Neuron (in vitro differentiated cells): ENCODE results near the gene UBA3.

ENCODE experiments used
- H2AFZ ChIP-seq: one replicate; pipeline ENCODE4 v1.6.1; 2013; ENCODE audit warnings: low read depth, mild to moderate bottlenecking, inconsistent platforms, low read length, moderate library complexity
- H3K27me3 ChIP-seq: one replicate; pipeline ENCODE4 v1.6.1; 2013; ENCODE audit warnings: low read length; ENCODE audit not compliant: insufficient read depth
- H3K36me3 ChIP-seq: one replicate; pipeline ENCODE4 v1.6.1; 2013; ENCODE audit warnings: low read length; ENCODE audit not compliant: insufficient read depth
- H3K4me1 ChIP-seq: one replicate; pipeline ENCODE4 v1.6.1; 2013; ENCODE audit warnings: low read length; ENCODE audit not compliant: insufficient read depth
- H3K4me3 ChIP-seq: 2 replicates; pipeline ENCODE4 v1.5.1; 2013; ENCODE audit warnings: mild to moderate bottlenecking, low read length, moderate library complexity
- H3K9me3 ChIP-seq: one replicate; pipeline ENCODE4 v1.6.1; 2013; ENCODE audit warnings: low read length

Gene UBA3

GRCh38 chr3:69081583-69082262 is 1.6 kb upstream of the UBA3 start:
- H2AFZ ChIP-seq, result no peak overlapping the region
- H3K36me3 ChIP-seq, result no peaks in the 10 kb centered on the region
- H3K4me3 ChIP-seq, result no peak overlapping the region
- H3K9me3 ChIP-seq, result no peaks in the 10 kb centered on the region
- no peaks in the 10 kb centered on the region for H3K27me3 ChIP-seq
- H3K4me1 ChIP-seq, result peaks cover 50% of the 10 kb centered on the region

DNA sequence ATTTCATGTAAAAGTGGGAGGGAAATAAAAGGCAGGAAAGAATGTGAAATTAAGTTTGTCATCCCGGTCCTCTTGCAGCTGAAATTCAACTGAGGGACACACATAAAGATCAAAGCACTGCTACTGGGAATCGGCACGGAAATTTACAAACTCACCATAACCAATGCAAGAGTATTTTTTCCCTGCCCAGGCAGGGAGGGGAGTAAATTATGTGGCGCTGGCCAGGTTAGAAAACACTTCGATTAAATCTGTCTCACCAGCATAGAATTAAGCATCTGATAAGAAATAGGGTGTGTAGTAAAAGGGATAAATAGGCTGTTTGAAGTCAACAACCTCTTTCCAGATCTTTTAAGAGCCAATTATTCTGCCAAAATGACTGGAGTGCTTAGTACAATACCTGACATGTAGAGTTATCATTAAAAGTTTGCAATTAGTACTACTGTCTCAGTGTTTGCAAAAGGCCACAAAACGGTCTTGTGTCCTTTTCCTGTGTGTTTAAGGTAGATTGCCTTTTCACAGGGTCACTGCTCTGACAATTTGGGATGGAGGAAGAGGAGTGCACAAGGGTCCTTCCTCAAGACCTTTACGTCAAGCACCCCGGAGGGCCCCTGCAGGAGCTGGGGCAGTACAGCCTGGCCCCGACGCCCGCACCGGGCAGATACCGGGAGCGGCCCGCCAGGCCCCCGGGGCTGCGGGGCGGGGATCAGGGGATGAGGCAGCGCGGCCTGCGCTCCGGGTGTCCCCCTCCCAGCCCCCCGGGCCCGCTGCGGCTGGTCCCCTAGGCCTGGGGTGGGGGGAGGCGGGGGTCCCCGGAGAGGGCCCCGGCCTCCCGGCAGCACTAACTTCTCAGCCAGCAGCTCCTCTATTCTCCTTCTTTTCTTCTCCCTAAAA is 651 bp downstream of the UBA3 start:
- Histone ChIP-seq H3K27me3 (no peaks in the 10 kb centered on the region), H2AFZ (peak overlapping the region; percentile 55), H3K4me3 (peak overlapping the region; percentile 86), H3K9me3 (no peaks in the 10 kb centered on the region), H3K36me3 (peaks cover 10% of the 10 kb centered on the region), H3K4me1 (peaks cover 38% of the 10 kb centered on the region)

- Histone ChIP-seq H2AFZ (no peak overlapping the region), H3K27me3 (no peaks in the 10 kb centered on the region), H3K36me3 (peaks cover 45% of the 10 kb centered on the region), H3K4me1 (no peaks in the 10 kb centered on the region), H3K4me3 (no peak overlapping the region), H3K9me3 (no peaks in the 10 kb centered on the region)
Observed at GRCh38 chr3:69072928-69073327, 7.2 kb downstream of the UBA3 start.

GRCh38 chr3:69066121-69066520 is 14.0 kb downstream of the UBA3 start:
- Histone ChIP-seq H3K4me1 (peaks cover 3% of the 10 kb centered on the region), H3K9me3 (peaks cover 6% of the 10 kb centered on the region), H3K36me3 (peaks cover 50% of the 10 kb centered on the region), H2AFZ (no peak overlapping the region), H3K27me3 (no peaks in the 10 kb centered on the region), H3K4me3 (no peak overlapping the region)

DNA sequence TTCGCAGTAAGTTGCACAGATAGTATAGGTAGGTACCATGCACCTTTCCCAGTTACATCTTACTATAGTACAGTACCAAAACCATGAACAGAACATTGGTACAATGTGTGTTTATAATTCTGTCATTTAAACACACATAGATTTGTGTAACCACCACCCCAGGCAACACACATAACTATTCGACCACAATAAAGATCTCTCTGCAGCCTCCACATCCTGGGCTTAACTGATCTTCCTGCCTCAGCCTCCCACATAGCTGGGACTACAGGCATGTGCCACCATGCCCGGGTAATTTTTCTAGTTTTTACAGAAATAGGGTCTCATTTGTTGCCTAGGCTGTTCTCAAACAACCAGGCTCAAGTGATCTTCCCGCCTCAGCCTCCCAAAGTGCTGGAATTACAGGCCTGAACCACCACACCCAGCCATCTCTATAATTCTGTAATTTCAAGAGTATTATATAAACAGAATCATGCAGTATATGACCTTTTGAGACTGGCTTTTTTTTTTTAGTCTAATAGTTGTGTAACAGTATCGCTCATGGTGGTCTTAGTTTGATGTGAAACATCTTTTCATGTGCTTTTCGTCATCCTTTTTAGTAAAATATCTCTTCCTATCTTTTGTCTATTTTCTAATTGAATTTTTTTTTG is 14.7 kb downstream of the UBA3 start:
- Histone ChIP-seq H3K9me3 (peaks cover 9% of the 10 kb centered on the region), H3K4me1 (peaks cover 3% of the 10 kb centered on the region), H3K36me3 (peaks cover 51% of the 10 kb centered on the region), H3K27me3 (no peaks in the 10 kb centered on the region), H3K4me3 (no peak overlapping the region), H2AFZ (no peak overlapping the region)

DNA sequence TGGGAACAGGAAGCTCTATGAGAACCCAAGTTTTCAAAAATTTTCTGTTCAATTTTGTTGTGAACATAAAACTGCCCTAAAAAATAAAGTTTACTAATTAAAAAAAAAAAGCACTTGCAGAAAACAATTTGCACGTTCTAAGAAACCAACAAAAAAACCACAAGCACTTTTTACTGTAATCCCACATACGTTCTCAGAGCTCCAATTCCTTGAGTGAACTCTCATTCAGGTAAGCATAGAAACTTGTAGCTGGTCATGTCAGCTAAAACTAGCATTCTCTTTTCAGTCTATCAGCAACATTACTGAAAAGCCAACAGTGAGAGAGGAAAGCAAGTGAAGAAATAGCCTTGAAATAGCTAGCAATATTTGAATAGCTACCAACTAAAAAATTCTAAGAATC is 16.5 kb downstream of the UBA3 start:
- Histone ChIP-seq H3K4me1 (peaks cover 3% of the 10 kb centered on the region), H3K36me3 (peaks cover 63% of the 10 kb centered on the region), H3K4me3 (no peak overlapping the region), H3K9me3 (peaks cover 9% of the 10 kb centered on the region), H2AFZ (no peak overlapping the region), H3K27me3 (no peaks in the 10 kb centered on the region)

GRCh38 chr3:69059688-69060087 is 20.5 kb downstream of the UBA3 start:
- H2AFZ ChIP-seq, result no peak overlapping the region
- no peaks in the 10 kb centered on the region for H3K4me1 ChIP-seq
- H3K9me3 ChIP-seq, result peaks cover 9% of the 10 kb centered on the region
- H3K36me3 ChIP-seq, result peaks cover 74% of the 10 kb centered on the region
- H3K4me3 ChIP-seq, result no peak overlapping the region
- H3K27me3 ChIP-seq, result no peaks in the 10 kb centered on the region

DNA sequence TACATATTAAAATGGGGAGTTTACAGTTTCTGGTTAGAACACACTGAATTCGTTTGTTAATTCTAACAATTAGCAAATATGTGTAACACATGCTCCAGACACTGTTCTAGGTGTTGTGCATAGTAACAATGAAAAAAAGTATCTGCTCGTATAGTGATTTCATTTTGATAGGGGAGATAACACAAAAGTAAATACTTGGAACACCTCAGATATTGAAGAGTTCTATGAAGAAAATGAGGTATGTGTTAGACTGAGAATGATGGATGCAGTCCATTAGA is 21.3 kb downstream of the UBA3 start:
- Histone ChIP-seq H3K9me3 (peaks cover 9% of the 10 kb centered on the region), H3K36me3 (peaks cover 73% of the 10 kb centered on the region), H3K4me1 (no peaks in the 10 kb centered on the region)

DNA sequence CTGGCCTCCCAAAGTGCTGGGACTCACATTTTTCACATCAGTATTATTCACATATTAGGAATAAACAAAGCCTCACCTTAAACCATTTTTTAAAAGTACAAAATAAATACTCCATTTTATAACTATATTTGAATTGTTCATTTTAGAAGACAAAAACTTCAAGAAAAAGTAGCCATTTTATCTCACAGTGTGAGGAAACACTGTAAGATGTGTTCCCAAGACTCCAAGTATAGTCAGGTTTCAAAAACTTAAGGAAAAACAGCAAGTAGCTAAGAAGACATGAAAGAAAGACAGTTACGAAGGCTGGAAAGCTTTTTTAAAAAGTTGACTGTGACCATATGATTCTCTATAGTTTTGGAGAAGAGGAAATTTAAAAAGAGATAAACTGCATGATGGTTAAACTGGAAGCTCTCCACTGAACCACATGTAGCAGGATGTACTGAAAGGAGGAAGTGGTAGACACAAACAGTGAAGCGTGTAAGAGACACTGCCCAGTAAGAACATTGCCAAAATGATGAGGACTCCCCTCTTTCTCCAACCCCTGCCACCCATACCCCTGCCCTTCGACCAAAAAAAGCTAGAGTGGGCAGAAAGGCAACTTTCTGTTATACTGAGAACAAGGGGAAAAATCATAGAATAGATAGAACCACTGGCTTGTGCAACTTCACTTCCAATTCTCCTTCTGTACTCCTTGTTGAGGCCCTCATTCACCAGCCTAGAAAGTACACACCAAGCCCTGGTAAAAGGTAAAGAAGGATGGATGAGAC is 21.8 kb downstream of the UBA3 start:
- Histone ChIP-seq H2AFZ (no peak overlapping the region), H3K4me3 (no peak overlapping the region), H3K27me3 (no peaks in the 10 kb centered on the region), H3K9me3 (peaks cover 9% of the 10 kb centered on the region), H3K36me3 (peaks cover 71% of the 10 kb centered on the region), H3K4me1 (no peaks in the 10 kb centered on the region)

More for the DNA sequence above, 21.3 kb downstream of the UBA3 start:
- H3K4me3 ChIP-seq, result no peak overlapping the region
- H3K27me3 ChIP-seq, result no peaks in the 10 kb centered on the region
- H2AFZ ChIP-seq, result no peak overlapping the region

GRCh38 chr3:69052472-69052898 is 27.7 kb downstream of the UBA3 start:
- H3K4me1 ChIP-seq, result peaks cover 12% of the 10 kb centered on the region
- peak overlapping the region; percentile 63 for H3K4me3 ChIP-seq
- H3K9me3 ChIP-seq, result no peaks in the 10 kb centered on the region
- H3K27me3 ChIP-seq, result no peaks in the 10 kb centered on the region
- peak overlapping the region; percentile 29 for H2AFZ ChIP-seq
- H3K36me3 ChIP-seq, result peaks cover 34% of the 10 kb centered on the region

DNA sequence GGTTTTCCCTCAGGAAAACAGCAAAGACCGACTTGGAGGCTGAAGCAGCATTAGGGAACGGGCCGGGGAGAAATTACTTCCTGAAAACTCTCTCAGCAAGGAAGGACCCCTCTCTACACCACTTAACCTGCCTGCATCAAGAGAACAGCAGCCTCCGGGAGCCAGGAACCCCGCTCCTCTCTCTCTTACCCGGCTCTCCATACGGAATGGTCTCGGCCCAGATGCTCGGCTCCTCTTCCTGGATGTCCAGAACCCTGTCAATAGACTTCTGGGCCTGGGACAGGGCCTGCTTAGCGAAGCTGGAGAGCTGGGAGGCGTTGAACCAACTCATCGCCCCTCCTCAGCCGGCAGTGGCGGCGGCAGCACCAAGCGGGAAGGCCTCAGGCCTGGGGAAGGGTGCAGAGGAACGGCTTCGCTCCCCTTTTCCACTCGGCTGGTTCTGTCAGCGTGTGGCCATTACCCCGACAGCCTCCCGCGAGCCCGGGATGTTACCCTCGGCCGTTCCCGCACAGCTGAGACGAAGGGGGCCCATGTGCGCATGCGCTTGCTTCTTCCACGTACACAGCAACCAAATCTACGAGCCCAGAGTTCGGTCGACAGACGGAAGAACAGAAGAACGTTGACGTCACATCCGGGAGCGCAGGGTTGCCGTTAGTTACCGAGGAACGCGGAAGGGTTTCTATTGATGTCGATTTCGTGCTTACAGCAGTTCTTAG is 28.3 kb downstream of the UBA3 start, which contains the start of gene TMF1:
TSS of gene TMF1 (minus strand) at position 578 of the 716 bp plus-strand sequence. CDS start at position 331, 247 bp downstream.
- Histone ChIP-seq H2AFZ (peak within 1 kb of the TSS; percentile 29), H3K4me3 (peak within 1 kb of the TSS; percentile 63), H3K9me3 (no peaks in the 10 kb centered on the region), H3K36me3 (peaks cover 37% of the 10 kb centered on the region), H3K4me1 (peaks cover 12% of the 10 kb centered on the region), H3K27me3 (no peaks in the 10 kb centered on the region)

GRCh38 chr3:69048990-69049389 is 31.2 kb downstream of the UBA3 start:
- no peaks in the 10 kb centered on the region for H3K9me3 ChIP-seq
- peaks cover 12% of the 10 kb centered on the region for H3K4me1 ChIP-seq
- no peak overlapping the region for H3K4me3 ChIP-seq
- H3K36me3 ChIP-seq, result peaks cover 35% of the 10 kb centered on the region
- H3K27me3 ChIP-seq, result no peaks in the 10 kb centered on the region
- H2AFZ ChIP-seq, result no peak overlapping the region
